ENCODE results near the gene NGF.

Gene NGF

DNA sequence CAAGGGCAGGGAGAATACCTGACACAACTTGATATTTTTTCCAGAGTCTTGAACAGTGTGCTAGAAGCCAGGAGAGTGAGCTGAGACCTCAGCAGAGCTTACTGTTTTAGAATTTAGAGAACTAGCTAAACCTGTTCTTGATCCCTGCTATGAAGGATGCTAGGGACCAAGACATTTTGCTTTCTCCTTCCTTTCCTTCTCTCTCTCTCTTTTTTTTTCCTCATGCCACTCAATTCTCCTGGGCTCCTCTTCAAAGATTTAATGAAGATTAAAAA, 99.0 kb downstream of the NGF start:
- TF ChIP-seq, protein P1, sequence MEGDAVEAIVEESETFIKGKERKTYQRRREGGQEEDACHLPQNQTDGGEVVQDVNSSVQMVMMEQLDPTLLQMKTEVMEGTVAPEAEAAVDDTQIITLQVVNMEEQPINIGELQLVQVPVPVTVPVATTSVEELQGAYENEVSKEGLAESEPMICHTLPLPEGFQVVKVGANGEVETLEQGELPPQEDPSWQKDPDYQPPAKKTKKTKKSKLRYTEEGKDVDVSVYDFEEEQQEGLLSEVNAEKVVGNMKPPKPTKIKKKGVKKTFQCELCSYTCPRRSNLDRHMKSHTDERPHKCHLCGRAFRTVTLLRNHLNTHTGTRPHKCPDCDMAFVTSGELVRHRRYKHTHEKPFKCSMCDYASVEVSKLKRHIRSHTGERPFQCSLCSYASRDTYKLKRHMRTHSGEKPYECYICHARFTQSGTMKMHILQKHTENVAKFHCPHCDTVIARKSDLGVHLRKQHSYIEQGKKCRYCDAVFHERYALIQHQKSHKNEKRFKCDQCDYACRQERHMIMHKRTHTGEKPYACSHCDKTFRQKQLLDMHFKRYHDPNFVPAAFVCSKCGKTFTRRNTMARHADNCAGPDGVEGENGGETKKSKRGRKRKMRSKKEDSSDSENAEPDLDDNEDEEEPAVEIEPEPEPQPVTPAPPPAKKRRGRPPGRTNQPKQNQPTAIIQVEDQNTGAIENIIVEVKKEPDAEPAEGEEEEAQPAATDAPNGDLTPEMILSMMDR (IDR thresholded peaks at IDR 0.05; ENCODE audit: extremely low read depth, missing control alignments) = no peak
- no peak for DNase-seq (ENCODE audit: low spot score)

DNA sequence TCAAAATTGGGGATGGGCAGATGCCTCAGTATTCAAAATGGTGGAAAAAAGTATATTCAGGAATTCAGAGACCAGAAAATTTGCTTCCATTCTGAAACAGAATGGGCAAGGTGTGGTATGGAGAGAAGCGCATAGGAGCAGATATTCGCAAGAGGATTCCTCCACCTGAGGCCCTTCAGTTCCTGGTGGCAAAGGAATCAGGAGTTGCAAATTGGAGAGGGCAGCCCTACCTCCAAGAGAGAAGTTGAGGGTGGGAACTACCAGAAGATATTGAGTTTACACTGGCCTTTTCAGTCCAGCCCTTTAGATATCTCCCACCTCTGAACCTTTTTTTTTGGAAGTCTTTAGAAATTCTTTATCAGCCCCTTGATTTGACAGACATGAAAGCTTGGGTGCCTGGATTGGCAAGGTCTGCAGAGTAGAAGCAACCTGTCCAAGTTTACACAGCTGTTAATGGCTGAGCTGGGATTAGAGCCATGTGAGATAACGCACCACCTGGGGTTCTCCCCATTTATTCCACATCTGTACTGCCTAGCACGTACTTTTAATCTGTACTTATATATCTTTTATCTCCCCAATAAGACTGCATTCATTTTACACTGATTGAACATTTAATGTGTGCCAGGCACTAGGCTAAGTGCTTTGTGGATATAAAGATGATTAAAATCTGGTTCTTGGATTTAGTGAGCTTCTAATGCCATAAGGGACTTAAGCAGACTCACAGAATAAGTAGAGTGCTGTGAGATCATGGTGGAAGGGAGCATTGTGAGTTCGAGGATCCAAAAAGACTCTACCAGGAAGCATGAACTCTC, 99.5 kb downstream of the NGF start:
- no peak for DNase-seq (ENCODE audit: low spot score)
- TF ChIP-seq, protein P1 (IDR thresholded peaks at IDR 0.05; ENCODE audit: extremely low read depth, missing control alignments) = no peak

DNA sequence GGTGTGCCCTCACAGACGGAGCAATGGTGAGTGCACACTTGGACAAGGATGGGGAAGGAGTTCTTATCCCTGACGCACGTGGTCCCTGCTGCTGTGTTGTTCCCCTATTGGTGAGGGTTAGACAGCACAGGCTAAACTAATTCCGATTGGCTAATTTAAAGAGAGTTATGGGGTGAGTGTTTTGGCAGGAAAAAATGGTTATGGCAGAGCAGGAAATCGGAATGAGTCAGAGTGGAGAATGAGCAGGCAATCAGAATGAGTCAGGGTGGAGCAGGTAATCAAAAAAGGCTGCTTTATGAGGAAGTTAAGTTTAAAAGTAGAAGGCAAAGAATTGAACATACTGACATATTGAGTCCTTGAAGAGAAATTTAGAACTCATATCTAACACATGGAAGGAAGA, 100.5 kb downstream of the NGF start:
- TF ChIP-seq, protein P1 (IDR thresholded peaks at IDR 0.05; ENCODE audit: extremely low read depth, missing control alignments) = no peak
- DNase-seq (ENCODE audit: low spot score) = no peak

DNA sequence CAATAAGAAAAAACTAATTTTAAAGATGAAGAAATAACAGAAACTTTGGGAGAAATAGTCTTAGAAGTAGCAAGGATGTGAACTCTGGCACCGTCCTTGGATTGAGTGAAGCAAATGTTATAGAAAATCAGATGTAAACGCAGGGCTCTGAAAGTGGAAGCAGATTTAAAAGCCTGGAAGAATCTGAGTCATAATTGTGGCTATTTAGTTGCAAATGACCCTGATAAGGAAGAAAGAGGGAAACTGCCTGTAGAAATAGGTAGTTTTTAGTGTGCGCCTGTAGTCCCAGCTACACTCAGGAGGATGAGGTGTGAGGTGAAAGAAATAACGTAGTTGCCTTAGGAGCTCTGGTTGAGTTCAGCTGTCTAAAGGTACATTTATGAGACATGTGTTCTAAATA, 101.0 kb downstream of the NGF start:
- DNase-seq (ENCODE audit: low spot score) = no peak
- TF ChIP-seq, protein P1 (IDR thresholded peaks at IDR 0.05; ENCODE audit: extremely low read depth, missing control alignments) = no peak
